DMS 273 (cell line): ENCODE results near the gene CEP164.

Experiments used
- DNase-seq: peaks from one replicate; lab custom pipeline; 2025; ENCODE audit not compliant: unreplicated experiment; lab: John Stamatoyannopoulos, UW

The CEP164 gene

GRCh38 chr11:117458275-117459122, 130.8 kb downstream of the CEP164 start:
- peak; percentile 43 for DNase-seq

- no peak for DNase-seq
Observed at GRCh38 chr11:117459123-117459978, 131.7 kb downstream of the CEP164 start.

DNA sequence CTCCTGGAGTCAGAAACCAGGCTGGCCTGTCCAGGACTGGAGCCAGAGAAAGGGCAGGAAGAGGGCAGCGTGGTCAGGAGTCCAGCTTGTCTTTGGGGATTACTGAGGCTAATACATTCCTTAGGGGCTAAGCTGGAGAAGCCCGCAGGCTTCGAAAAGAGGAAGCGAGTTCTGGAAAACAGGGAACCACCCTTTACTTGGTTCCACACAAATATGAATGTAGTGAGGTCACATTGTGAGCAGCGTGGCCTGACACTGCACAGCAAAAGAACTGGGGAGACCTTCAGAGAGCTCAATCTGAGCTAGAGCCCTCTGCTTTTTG, 132.3 kb downstream of the CEP164 start:
- no peak for DNase-seq

DNA sequence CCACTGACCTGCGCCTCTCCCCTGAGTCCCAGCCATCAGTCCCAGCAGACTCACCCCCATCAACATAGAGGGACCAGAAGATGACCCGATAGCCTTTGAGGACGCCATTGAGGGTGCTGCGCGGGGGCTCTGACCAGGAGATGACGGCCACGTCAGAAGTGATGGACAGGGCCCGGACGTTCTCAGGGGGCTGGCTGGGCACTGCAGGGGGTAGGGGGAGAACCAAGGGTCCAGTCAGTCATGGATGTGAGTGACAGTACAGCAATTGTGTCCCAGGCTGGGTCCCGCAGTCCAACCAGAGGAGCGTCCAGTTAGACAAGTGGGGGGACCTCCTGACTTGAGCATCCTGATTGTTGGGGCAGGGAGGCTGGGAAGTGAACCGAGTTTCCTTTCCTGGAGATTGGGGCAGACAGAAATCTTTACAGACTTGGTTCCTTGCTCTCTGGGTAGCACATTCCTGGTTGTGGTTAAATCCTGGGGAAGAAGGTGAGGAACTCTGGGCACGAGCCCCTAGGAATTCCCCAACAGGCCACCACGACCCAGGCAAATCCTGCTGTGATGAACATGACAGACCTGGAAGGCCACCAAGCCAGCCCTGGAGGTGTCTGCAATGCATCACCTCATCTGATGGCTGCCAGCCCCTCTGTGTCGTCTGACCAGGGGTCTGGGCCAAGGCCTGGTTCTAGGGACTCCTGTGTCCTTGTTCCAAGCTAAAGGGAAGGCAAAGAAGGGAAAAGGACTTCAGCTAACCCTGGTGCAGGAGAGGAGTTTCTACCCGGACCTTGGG, 133.9 kb downstream of the CEP164 start:
- no peak for DNase-seq

- no peak for DNase-seq
Observed at GRCh38 chr11:117462183-117462863, 134.7 kb downstream of the CEP164 start.

DNA sequence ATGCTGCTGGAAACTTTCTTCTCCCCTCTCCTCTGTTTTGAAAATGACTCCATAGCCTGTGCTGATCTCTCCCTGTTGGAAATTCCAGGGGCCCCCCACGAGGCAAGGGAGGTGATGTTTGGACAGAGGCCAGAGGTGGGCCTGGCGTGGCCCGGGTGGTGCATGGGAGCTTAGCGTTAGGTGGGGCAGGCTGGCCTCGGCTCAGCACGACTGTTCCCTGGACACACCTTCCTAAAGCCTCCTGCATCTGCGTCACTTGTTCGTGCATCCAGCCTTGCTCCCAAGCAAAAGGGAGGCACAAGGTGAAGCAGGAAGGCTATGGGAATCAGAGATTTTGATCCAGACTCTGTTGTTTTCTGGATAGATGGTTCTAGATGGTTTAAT, 135.2 kb downstream of the CEP164 start:
- DNase-seq: no peak
